H9 (cell line): ENCODE data around the gene CACNG8. TPM values are rescaled to one million over a fixed set of nuclear protein-coding genes. Genes with fewer than 3 reads are reported as not detected.
A peak's percentile ranks its signal among the peaks of the same experiment; 100 is the strongest.

Experiments used
- DNase-seq: peaks from one replicate; pipeline ENCODE4 v3.0.0-alpha.2; 2017
- H2AFZ ChIP-seq: one replicate; pipeline ENCODE4 v1.6.1; 2013; ENCODE audit warnings: mild to moderate bottlenecking, low read length, control low read depth, moderate library complexity
- H2AK5ac ChIP-seq: 2 replicates; pipeline ENCODE4 v1.6.1; 2013; ENCODE audit warnings: low read length, control low read depth, mixed read lengths; ENCODE audit not compliant: insufficient read length
- H2BK120ac ChIP-seq: one replicate; pipeline ENCODE4 v1.6.1; 2013; ENCODE audit warnings: low read depth, mild to moderate bottlenecking, low read length, control low read depth, inconsistent platforms; ENCODE audit not compliant: poor library complexity, severe bottlenecking
- H2BK12ac ChIP-seq: 2 replicates; pipeline ENCODE4 v1.6.1; 2013; ENCODE audit warnings: low read length, control low read depth, mixed read lengths, low read depth; ENCODE audit not compliant: insufficient read length
- H2BK15ac ChIP-seq: 2 replicates; pipeline ENCODE4 v1.6.1; 2013; ENCODE audit warnings: low read depth, low read length, control low read depth
- H2BK20ac ChIP-seq: one replicate; pipeline ENCODE4 v1.6.1; 2013; ENCODE audit warnings: low read depth, mild to moderate bottlenecking, low read length, control low read depth, inconsistent platforms; ENCODE audit not compliant: poor library complexity, severe bottlenecking
- H2BK5ac ChIP-seq: 2 replicates; pipeline ENCODE4 v1.6.1; 2013; ENCODE audit warnings: low read length, control low read depth, mixed read lengths; ENCODE audit not compliant: insufficient read length
- H3K14ac ChIP-seq: 2 replicates; pipeline ENCODE4 v1.6.1; 2013; ENCODE audit warnings: low read length, control low read depth; ENCODE audit not compliant: insufficient read depth
- H3K18ac ChIP-seq: 2 replicates; pipeline ENCODE4 v1.6.1; 2013; ENCODE audit warnings: low read depth, mild to moderate bottlenecking, mixed read lengths, low read length, control low read depth; ENCODE audit not compliant: insufficient read length
- H3K23ac ChIP-seq: 2 replicates; pipeline ENCODE4 v1.6.1; 2013; ENCODE audit warnings: low read length, control low read depth, mixed read lengths, low read depth; ENCODE audit not compliant: insufficient read length
- H3K23me2 ChIP-seq: 2 replicates; pipeline ENCODE4 v1.6.1; 2013; ENCODE audit warnings: low read depth, mild to moderate bottlenecking, mixed read lengths, low read length, control low read depth; ENCODE audit not compliant: insufficient read length, poor library complexity, severe bottlenecking
- H3K27ac ChIP-seq: 2 replicates; pipeline ENCODE4 v1.5.1; 2013; ENCODE audit warnings: low read length, control low read depth, mixed read lengths, low read depth; ENCODE audit not compliant: insufficient read length
- H3K27me3 ChIP-seq: 2 replicates; pipeline ENCODE4 v1.6.1; 2013; ENCODE audit warnings: low read length, control low read depth, inconsistent platforms; ENCODE audit not compliant: insufficient read depth
- H3K4ac ChIP-seq: 2 replicates; pipeline ENCODE4 v1.6.1; 2013; ENCODE audit warnings: low read depth, mild to moderate bottlenecking, control low read depth, inconsistent platforms, low read length, moderate library complexity
- H3K4me1 ChIP-seq: 2 replicates; pipeline ENCODE4 v1.6.1; 2013; ENCODE audit warnings: low read length, control low read depth, inconsistent platforms; ENCODE audit not compliant: insufficient read depth
- H3K4me2 ChIP-seq: 2 replicates; pipeline ENCODE4 v1.6.1; 2013; ENCODE audit warnings: low read length, control low read depth, mixed read lengths; ENCODE audit not compliant: insufficient read length, insufficient read depth
- H3K56ac ChIP-seq: 2 replicates; pipeline ENCODE4 v1.6.1; 2013; ENCODE audit warnings: low read depth, mild to moderate bottlenecking, mixed read lengths, low read length, control low read depth; ENCODE audit not compliant: insufficient read length
- H3K79me1 ChIP-seq: 2 replicates; pipeline ENCODE4 v1.6.1; 2013; ENCODE audit warnings: low read depth, mild to moderate bottlenecking, moderate library complexity, low read length, control low read depth, inconsistent platforms; ENCODE audit not compliant: insufficient read depth, poor library complexity, severe bottlenecking
- H3K79me2 ChIP-seq: 2 replicates; pipeline ENCODE4 v1.6.1; 2013; ENCODE audit warnings: low read length, control low read depth, inconsistent platforms; ENCODE audit not compliant: insufficient read depth
- H3K9ac ChIP-seq: 2 replicates; pipeline ENCODE4 v1.6.1; 2013; ENCODE audit warnings: low read length, control low read depth, mixed read lengths; ENCODE audit not compliant: insufficient read length; ENCODE audit errors: extremely low read depth
- H3K9me3 ChIP-seq: one replicate; pipeline ENCODE4 v1.6.1; 2013; ENCODE audit warnings: low read depth, low read length, inconsistent platforms; ENCODE audit not compliant: control insufficient read depth
- H3T11ph ChIP-seq: one replicate; pipeline ENCODE4 v1.6.1; 2013; ENCODE audit warnings: mild to moderate bottlenecking, low read length, control low read depth, inconsistent platforms
- H4K20me1 ChIP-seq: one replicate; pipeline ENCODE4 v1.6.1; 2013; ENCODE audit not compliant: control insufficient read depth, insufficient read length, insufficient read depth
- H4K5ac ChIP-seq: 2 replicates; pipeline ENCODE4 v1.6.1; 2013; ENCODE audit warnings: low read depth, mild to moderate bottlenecking, mixed read lengths, low read length, control low read depth; ENCODE audit not compliant: insufficient read length
- H4K8ac ChIP-seq: replicated peaks from 2 replicates; pipeline ENCODE4 v1.6.1; 2013; ENCODE audit warnings: low read length, control low read depth, mixed read lengths, low read depth; ENCODE audit not compliant: insufficient read length
- H4K91ac ChIP-seq: 2 replicates; pipeline ENCODE4 v1.6.1; 2013; ENCODE audit warnings: low read depth, mild to moderate bottlenecking, moderate library complexity, mixed read lengths, low read length, control low read depth; ENCODE audit not compliant: insufficient read length
- H3K27ac Mint-ChIP-seq, 3 experiments: 2 replicates in 2 of 3; 3 replicates in 1 of 3; pipeline ENCODE4 v1.8.0; 2020 to 2021; ENCODE audit warnings: mixed read lengths in 3 of 3, mild to moderate bottlenecking in 1 of 3, moderate library complexity in 1 of 3
- H3K27me3 Mint-ChIP-seq: 2 replicates; pipeline ENCODE4 v1.8.0; 2021; ENCODE audit warnings: low read depth, mild to moderate bottlenecking, moderate library complexity, mixed read lengths
- H3K36me3 Mint-ChIP-seq, 3 experiments: 2 replicates in 2 of 3; 3 replicates in 1 of 3; pipeline ENCODE4 v1.8.0; 2020 to 2021; ENCODE audit warnings: low read depth in 3 of 3, mixed read lengths in 3 of 3; ENCODE audit not compliant: insufficient read depth in 1 of 3
- H3K4me1 Mint-ChIP-seq, 2 experiments: 2 replicates each; pipeline ENCODE4 v1.8.0; 2020; ENCODE audit warnings: mixed read lengths in 2 of 2
- H3K4me3 Mint-ChIP-seq, 2 experiments: 2 replicates in 1 of 2; 3 replicates in 1 of 2; pipeline ENCODE4 v1.8.0; 2020 to 2021; ENCODE audit warnings: mild to moderate bottlenecking in 2 of 2, mixed read lengths in 2 of 2, moderate library complexity in 1 of 2
- H3K9me3 Mint-ChIP-seq, 2 experiments: 2 replicates in 1 of 2; 3 replicates in 1 of 2; pipeline ENCODE4 v1.8.0; 2020; ENCODE audit warnings: mild to moderate bottlenecking in 2 of 2, mixed read lengths in 2 of 2, moderate library complexity in 1 of 2
- CTCF ChIP-seq: fragments of 200-600 bp; sonication (generic); conservative IDR thresholded peaks from 3 replicates; pipeline ENCODE4 v1.8.0; 2021; ENCODE audit warnings: antibody characterized with exemption, mild to moderate bottlenecking
- WGBS: extraction: QIAGEN DNeasy Blood & Tissue Kit; methylation state at CpG from one replicate; pipeline ENCODE4 v1.1.7; 2013; ENCODE audit warnings: missing lambda C conversion rate, low lambda C conversion rate, mixed read lengths; ENCODE audit not compliant: insufficient read length; ENCODE audit errors: extremely low coverage; 5-methylcytosine and 5-hydroxymethylcytosine counted together
- total RNA-seq: library from RNA; stranded (reverse); gene quantifications from 2 replicates; pipeline ENCODE4 v1.2.1, GENCODE V29; 2021

CACNG8 gene
- total RNA-seq, 1 experiment from 2014 or later = 7.1 TPM

GRCh38 chr19:53965091-53965490 lies 2.4 kb downstream of the CACNG8 start:
- DNase-seq = no peak
- Histone ChIP-seq H3K18ac (no peak overlapping the region), H3K9me3 (no peaks in the 10 kb centered on the region), H2BK20ac (no peak overlapping the region), H2BK5ac (no peak overlapping the region), H4K91ac (no peak overlapping the region), H3K79me2 (no peaks in the 10 kb centered on the region), H3K27ac (no peak overlapping the region), H3K14ac (no peak overlapping the region), H3K9ac (no peak overlapping the region), H3K27me3 (no peaks in the 10 kb centered on the region; the same call in 1 of the 2 replicates), H3K23ac (no peak overlapping the region), H2AK5ac (no peak overlapping the region), H4K8ac (no peak overlapping the region), H3K4ac (no peak overlapping the region), H3K23me2 (peaks cover 20% of the 10 kb centered on the region), H3T11ph (no peak overlapping the region), H2BK12ac (no peak overlapping the region), H3K56ac (no peak overlapping the region), H4K5ac (no peak overlapping the region), H3K4me2 (no peak overlapping the region), H2AFZ (no peak overlapping the region), H3K4me1 (no peaks in the 10 kb centered on the region), H4K20me1 (no peaks in the 10 kb centered on the region), H3K79me1 (no peaks in the 10 kb centered on the region), H2BK15ac (no peak overlapping the region), H2BK120ac (no peak overlapping the region)
- peaks cover 52% of the 10 kb centered on the region for H3K27me3 Mint-ChIP-seq
- peaks cover 29 to 35% of the 10 kb centered on the region in 2 experiments for H3K4me1 Mint-ChIP-seq
- H3K27ac Mint-ChIP-seq = no peak overlapping the region
- WGBS = no CpG with 5 or more reads among the region's 11 CpGs
- TF ChIP-seq CTCF = no peak
- peak overlapping the region in 1 of 2 experiments; percentile 62; a peak in 1 of 5 replicates for H3K4me3 Mint-ChIP-seq
- peaks cover 27 to 47% (median 30%) of the 10 kb centered on the region in 3 experiments for H3K36me3 Mint-ChIP-seq
- H3K9me3 Mint-ChIP-seq = no peaks in the 10 kb centered on the region
